ENCODE results near the gene OPN1MW3.

Gene OPN1MW3

DNA sequence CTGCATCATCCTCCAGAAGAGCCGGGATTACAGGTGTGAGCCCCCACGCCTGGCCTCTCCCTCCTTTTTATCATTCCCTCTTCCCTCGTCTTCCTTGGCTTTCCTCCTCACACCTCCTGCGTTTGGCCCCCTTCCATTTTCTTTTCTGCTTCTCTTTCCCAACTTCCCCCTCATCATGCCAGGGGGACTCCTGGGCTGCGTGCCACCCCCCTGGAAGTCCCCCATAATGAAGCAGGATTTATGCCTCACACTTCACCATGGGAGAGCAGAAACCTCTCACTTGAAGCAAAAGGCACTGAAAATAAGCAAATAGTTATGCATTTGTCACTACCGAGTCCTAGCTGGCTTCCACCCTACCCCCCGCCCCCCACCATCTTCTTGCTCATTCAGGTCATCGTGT is 46.1 kb downstream of the OPN1MW3 start:
- H3K27me3 ChIP-seq (ENCODE audit: control insufficient read depth, insufficient read depth, low read length), result no peaks in the 10 kb centered on the region
- H3K9ac ChIP-seq (ENCODE audit: low read length), result no peak overlapping the region
- no peak overlapping the region for H3K4me3 ChIP-seq (ENCODE audit: low read length)
- no peaks in the 10 kb centered on the region for H3K36me3 ChIP-seq (ENCODE audit: control insufficient read depth, insufficient read depth, low read length)
- no peaks in the 10 kb centered on the region for H3K4me1 ChIP-seq (ENCODE audit: control insufficient read depth, insufficient read depth, low read length)
- H3K9me3 ChIP-seq (ENCODE audit: control insufficient read depth, low read length), result no peaks in the 10 kb centered on the region

- Histone ChIP-seq H3K4me1 (ENCODE audit: control insufficient read depth, insufficient read depth, low read length) (no peaks in the 10 kb centered on the region), H3K9me3 (ENCODE audit: control insufficient read depth, low read length) (no peaks in the 10 kb centered on the region), H3K27me3 (ENCODE audit: control insufficient read depth, insufficient read depth, low read length) (no peaks in the 10 kb centered on the region), H3K4me3 (ENCODE audit: low read length) (no peak overlapping the region), H3K9ac (ENCODE audit: low read length) (no peak overlapping the region), H3K36me3 (ENCODE audit: control insufficient read depth, insufficient read depth, low read length) (no peaks in the 10 kb centered on the region)
These were observed 47.5 kb downstream of the OPN1MW3 start for GRCh38 chrX:154304846-154305245.

DNA sequence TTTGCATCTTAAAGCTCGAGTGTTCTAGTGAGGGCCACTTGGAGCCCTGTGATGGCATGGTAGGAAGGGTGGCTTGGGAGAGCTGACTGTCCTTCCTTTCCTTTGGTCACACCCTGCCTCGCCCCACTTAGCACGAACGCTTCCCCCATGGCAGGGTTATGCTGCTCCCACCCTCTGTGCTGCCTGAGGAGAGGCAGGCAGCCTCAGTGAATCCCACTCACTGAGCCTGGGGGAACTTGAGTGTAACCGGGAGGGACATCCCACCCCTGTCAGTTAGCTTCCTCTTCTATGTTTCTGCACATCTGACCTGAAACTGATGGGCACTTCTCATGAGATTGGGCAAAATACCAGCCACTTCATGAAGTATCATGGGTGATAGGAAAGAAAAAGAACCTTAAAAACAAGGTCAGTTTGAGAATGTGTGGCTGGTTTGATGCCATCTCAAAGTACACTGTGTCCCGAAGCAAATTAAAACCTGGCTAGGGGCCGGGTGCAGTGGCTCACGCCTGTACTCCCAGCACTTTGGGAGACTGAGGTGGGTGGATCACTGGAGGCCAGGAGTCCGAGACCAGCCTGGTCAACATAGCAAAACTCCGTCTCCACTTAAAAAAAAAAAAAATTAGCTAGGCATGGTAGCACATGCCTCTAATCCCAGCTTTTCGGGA is 48.3 kb downstream of the OPN1MW3 start:
- Histone ChIP-seq H3K36me3 (ENCODE audit: control insufficient read depth, insufficient read depth, low read length) (no peaks in the 10 kb centered on the region), H3K4me3 (ENCODE audit: low read length) (no peak overlapping the region), H3K27me3 (ENCODE audit: control insufficient read depth, insufficient read depth, low read length) (no peaks in the 10 kb centered on the region), H3K4me1 (ENCODE audit: control insufficient read depth, insufficient read depth, low read length) (no peaks in the 10 kb centered on the region), H3K9ac (ENCODE audit: low read length) (no peak overlapping the region), H3K9me3 (ENCODE audit: control insufficient read depth, low read length) (no peaks in the 10 kb centered on the region)

- Histone ChIP-seq H3K9ac (ENCODE audit: low read length) (no peak overlapping the region), H3K4me1 (ENCODE audit: control insufficient read depth, insufficient read depth, low read length) (no peaks in the 10 kb centered on the region), H3K4me3 (ENCODE audit: low read length) (no peak overlapping the region), H3K27me3 (ENCODE audit: control insufficient read depth, insufficient read depth, low read length) (no peaks in the 10 kb centered on the region), H3K9me3 (ENCODE audit: control insufficient read depth, low read length) (no peaks in the 10 kb centered on the region), H3K36me3 (ENCODE audit: control insufficient read depth, insufficient read depth, low read length) (no peaks in the 10 kb centered on the region)
These were observed 49.8 kb downstream of the OPN1MW3 start for GRCh38 chrX:154307202-154307601.

DNA sequence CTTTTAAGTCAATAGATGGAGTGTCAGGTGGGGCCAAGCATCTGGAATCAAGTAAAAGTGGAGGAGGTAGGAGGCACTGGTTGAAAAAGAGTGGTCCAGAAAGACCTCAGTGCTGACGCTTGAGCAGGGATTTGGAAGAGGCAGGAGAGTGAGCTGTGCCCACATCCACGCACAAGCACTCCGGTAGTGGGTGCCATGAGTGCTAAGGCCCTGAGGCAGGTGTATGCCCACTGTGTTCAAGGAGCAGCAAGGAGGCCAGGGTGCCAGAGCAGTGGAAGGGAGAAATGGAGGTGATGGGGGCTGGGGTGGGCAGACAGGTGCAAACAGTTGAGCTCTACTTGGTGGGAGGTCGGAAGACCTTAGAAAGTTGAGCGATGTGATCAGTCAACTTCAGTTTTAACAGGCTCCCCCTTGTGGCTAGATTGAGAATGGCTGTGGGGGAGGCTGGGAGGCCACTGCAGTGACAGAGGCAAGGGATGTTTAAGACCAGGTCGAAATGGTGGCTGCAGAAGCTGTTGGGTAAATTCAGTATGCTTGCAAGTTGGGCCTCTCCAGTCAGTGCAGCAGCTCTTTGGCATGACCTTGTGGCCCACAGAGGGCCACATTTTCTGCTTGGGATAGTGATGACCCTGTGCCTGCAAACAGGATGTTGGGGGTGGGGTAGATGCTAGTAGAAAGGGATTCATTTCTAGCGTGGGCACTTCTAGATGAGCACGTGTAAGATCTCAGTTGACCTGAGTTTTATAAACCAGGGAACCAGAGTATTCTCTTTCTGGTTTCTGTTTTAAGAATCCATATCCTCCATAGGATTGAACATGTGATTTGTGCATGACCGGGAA is 50.9 kb downstream of the OPN1MW3 start:
- H3K27me3 ChIP-seq (ENCODE audit: control insufficient read depth, insufficient read depth, low read length), result no peaks in the 10 kb centered on the region
- no peaks in the 10 kb centered on the region for H3K36me3 ChIP-seq (ENCODE audit: control insufficient read depth, insufficient read depth, low read length)
- no peaks in the 10 kb centered on the region for H3K9me3 ChIP-seq (ENCODE audit: control insufficient read depth, low read length)
- H3K9ac ChIP-seq (ENCODE audit: low read length), result no peak overlapping the region
- no peak overlapping the region for H3K4me3 ChIP-seq (ENCODE audit: low read length)
- H3K4me1 ChIP-seq (ENCODE audit: control insufficient read depth, insufficient read depth, low read length), result no peaks in the 10 kb centered on the region

GRCh38 chrX:154309041-154309775 is 51.8 kb downstream of the OPN1MW3 start:
- Histone ChIP-seq H3K9me3 (ENCODE audit: control insufficient read depth, low read length) (no peaks in the 10 kb centered on the region), H3K4me1 (ENCODE audit: control insufficient read depth, insufficient read depth, low read length) (no peaks in the 10 kb centered on the region), H3K36me3 (ENCODE audit: control insufficient read depth, insufficient read depth, low read length) (no peaks in the 10 kb centered on the region), H3K4me3 (ENCODE audit: low read length) (no peak overlapping the region), H3K27me3 (ENCODE audit: control insufficient read depth, insufficient read depth, low read length) (no peaks in the 10 kb centered on the region), H3K9ac (ENCODE audit: low read length) (no peak overlapping the region)

DNA sequence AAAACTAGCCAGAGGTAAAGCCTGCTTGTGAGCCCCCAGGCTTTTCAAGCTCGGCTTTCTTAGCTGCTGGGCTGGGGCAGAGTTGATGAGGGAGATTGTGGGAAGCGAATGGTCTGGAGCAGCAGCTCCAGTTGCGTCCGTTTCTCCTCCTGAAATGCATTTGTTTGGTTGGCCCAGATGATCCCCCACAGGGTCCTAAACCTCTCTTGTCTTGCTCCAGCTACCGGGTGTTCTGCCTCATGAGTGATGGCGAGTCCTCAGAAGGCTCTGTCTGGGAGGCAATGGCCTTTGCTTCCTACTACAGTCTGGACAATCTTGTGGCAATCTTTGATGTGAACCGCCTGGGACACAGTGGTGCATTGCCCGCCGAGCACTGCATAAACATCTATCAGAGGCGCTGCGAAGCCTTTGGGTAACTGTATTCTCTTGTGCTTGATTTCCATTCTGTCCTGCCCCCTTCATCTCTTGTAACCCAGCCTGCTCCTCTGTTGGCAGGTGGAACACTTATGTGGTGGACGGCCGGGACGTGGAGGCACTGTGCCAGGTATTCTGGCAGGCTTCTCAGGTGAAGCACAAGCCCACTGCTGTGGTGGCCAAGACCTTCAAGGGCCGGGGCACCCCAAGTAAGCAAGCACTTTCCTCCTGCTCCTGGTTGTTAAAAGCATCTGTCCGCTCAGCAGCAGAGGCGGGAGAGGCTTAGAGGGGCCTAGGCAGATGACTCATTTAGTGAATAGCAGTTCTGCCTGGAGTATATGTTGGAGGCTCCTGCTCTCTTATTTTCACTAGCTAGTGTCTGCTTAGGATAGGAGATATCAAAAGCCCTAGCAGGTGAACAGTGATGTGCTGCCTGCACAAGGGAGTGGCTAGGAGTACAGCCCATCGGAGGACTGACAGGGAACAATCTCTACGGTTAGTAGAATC is 53.5 kb downstream of the OPN1MW3 start:
- no peaks in the 10 kb centered on the region for H3K4me1 ChIP-seq (ENCODE audit: control insufficient read depth, insufficient read depth, low read length)
- no peaks in the 10 kb centered on the region for H3K36me3 ChIP-seq (ENCODE audit: control insufficient read depth, insufficient read depth, low read length)
- H3K9me3 ChIP-seq (ENCODE audit: control insufficient read depth, low read length), result no peaks in the 10 kb centered on the region
- H3K4me3 ChIP-seq (ENCODE audit: low read length), result no peak overlapping the region
- H3K9ac ChIP-seq (ENCODE audit: low read length), result no peak overlapping the region
- H3K27me3 ChIP-seq (ENCODE audit: control insufficient read depth, insufficient read depth, low read length), result no peaks in the 10 kb centered on the region

GRCh38 chrX:154312116-154312515 is 54.7 kb downstream of the OPN1MW3 start:
- Histone ChIP-seq H3K4me3 (ENCODE audit: low read length) (no peak overlapping the region), H3K36me3 (ENCODE audit: control insufficient read depth, insufficient read depth, low read length) (no peaks in the 10 kb centered on the region), H3K9ac (ENCODE audit: low read length) (no peak overlapping the region), H3K4me1 (ENCODE audit: control insufficient read depth, insufficient read depth, low read length) (no peaks in the 10 kb centered on the region), H3K9me3 (ENCODE audit: control insufficient read depth, low read length) (no peaks in the 10 kb centered on the region), H3K27me3 (ENCODE audit: control insufficient read depth, insufficient read depth, low read length) (no peaks in the 10 kb centered on the region)

DNA sequence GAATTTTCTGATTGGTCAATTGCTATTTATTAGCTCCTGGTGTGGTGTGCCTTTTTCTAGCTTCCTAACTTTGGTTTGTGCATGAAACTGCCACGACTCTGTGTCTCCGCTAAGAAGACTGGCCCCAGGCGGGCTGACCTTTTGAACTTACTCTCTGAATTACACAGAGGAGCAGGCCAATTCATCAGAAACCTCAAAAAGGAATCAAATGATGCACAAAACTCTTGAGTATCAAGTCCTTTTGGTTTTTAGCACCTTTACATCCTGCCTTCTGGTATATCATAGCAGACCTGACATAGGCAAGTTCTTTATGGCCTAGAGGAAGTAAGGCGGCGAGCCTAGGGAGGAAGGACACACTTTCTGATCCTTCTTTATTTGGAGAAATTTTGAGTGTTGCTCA is 55.8 kb downstream of the OPN1MW3 start:
- Histone ChIP-seq H3K4me3 (ENCODE audit: low read length) (no peak overlapping the region), H3K27me3 (ENCODE audit: control insufficient read depth, insufficient read depth, low read length) (no peaks in the 10 kb centered on the region), H3K4me1 (ENCODE audit: control insufficient read depth, insufficient read depth, low read length) (no peaks in the 10 kb centered on the region), H3K9ac (ENCODE audit: low read length) (no peak overlapping the region), H3K36me3 (ENCODE audit: control insufficient read depth, insufficient read depth, low read length) (no peaks in the 10 kb centered on the region), H3K9me3 (ENCODE audit: control insufficient read depth, low read length) (no peaks in the 10 kb centered on the region)

DNA sequence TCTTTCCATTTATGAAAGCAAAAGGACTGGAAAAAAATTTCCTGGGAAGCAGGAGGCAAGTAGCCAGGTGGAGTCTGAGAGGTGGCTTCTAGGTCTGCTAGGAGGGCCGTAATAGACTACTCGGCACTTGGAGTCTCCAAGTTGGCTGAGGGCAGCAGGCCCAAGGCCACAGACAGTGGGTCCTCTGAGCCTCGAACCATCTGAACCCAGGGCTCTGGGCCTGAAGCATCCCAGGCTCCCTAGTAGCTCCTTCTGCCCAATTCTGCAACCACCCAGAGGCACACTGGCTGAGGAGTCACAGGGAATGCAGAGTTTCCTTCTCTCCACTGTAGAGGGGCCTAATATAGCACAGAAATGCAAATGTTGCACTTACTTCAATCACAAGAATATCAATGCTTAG is 58.0 kb downstream of the OPN1MW3 start:
- no peak overlapping the region for H3K9ac ChIP-seq (ENCODE audit: low read length)
- H3K9me3 ChIP-seq (ENCODE audit: control insufficient read depth, low read length), result no peaks in the 10 kb centered on the region
- H3K27me3 ChIP-seq (ENCODE audit: control insufficient read depth, insufficient read depth, low read length), result no peaks in the 10 kb centered on the region
- no peaks in the 10 kb centered on the region for H3K36me3 ChIP-seq (ENCODE audit: control insufficient read depth, insufficient read depth, low read length)
- H3K4me1 ChIP-seq (ENCODE audit: control insufficient read depth, insufficient read depth, low read length), result no peaks in the 10 kb centered on the region
- H3K4me3 ChIP-seq (ENCODE audit: low read length), result no peak overlapping the region

DNA sequence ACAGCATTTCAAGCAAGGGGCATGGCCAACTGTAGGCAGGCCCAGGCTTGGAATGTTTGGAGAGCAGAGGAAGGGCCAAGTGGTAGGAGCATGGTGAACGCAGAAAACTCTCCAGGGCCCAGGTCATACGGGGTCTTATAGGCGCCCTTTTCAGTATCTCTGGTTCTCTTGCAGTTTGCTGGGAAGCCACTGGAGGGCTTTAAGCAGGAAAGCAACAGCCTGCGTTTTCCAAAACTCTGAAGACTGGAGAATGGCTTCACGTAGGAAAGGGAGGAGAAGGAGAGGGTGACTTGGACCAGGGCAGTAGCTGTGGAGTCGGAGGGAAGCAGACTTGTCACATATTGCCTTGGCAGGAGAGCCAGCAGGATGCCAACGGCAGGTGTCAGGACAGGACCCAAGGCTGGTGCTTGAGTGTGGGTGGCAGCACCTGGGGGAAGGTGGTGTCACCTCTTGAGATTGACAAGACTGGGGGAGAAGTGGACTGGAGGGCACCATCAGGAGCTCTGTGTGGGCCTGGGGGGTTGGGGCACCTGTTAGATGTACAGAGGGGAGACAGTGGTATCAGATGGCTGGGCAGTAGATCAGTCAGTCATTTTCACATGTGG is 60.1 kb downstream of the OPN1MW3 start:
- Histone ChIP-seq H3K36me3 (ENCODE audit: control insufficient read depth, insufficient read depth, low read length) (no peaks in the 10 kb centered on the region), H3K4me1 (ENCODE audit: control insufficient read depth, insufficient read depth, low read length) (no peaks in the 10 kb centered on the region), H3K9ac (ENCODE audit: low read length) (no peak overlapping the region), H3K9me3 (ENCODE audit: control insufficient read depth, low read length) (no peaks in the 10 kb centered on the region), H3K27me3 (ENCODE audit: control insufficient read depth, insufficient read depth, low read length) (no peaks in the 10 kb centered on the region), H3K4me3 (ENCODE audit: low read length) (no peak overlapping the region)

All from mucosa of stomach (tissue), 1 donor.